Endothelial cell of umbilical vein (primary cell): ENCODE measurements around the gene B4GALNT4.

Experiments used
- FOS ChIP-seq: IDR thresholded peaks from 2 replicates; pipeline ENCODE4 v1.6.1; 2011; ENCODE audit warnings: mild to moderate bottlenecking, low read length, moderate library complexity, borderline replicate concordance; ENCODE audit not compliant: insufficient read depth
- POLR2A ChIP-seq: IDR thresholded peaks from 2 replicates; pipeline ENCODE4 v1.6.1; 2012; ENCODE audit warnings: low read depth, mild to moderate bottlenecking, control low read depth, low read length
- POLR2AphosphoS5 ChIP-seq: IDR thresholded peaks from 2 replicates; pipeline ENCODE4 v1.6.1; 2012; ENCODE audit warnings: low read depth, mild to moderate bottlenecking, control low read depth, low read length, moderate library complexity; ENCODE audit not compliant: insufficient read depth
- TF ChIP-seq, protein P1 (sequence below), 2 donors: IDR thresholded peaks; 1 replicate in 1 of 2; 2 replicates in 1 of 2; pipeline ENCODE4 v1.5.1; 2011; ENCODE audit warnings: low read length in 2 of 2, mild to moderate bottlenecking in 2 of 2, moderate library complexity in 2 of 2, control low read depth in 1 of 2, inconsistent platforms in 1 of 2, low read depth in 1 of 2; ENCODE audit not compliant: insufficient read depth in 1 of 2; ENCODE audit errors: extremely low read depth in 1 of 2

DNA sequence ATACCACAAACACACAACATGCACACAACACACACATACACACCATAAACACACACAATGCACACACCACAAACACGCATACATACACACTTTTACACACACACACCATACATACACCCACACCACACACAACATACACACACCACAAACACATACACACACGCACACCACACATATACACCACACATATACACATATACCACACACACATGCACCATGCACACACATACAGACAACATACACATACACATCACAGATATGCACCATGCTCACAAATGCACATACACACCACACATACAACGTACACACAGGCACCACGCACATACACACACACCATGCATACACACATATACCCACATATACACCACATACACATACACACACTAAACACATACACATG, 11.7 kb upstream of the B4GALNT4 start:
- TF ChIP-seq POLR2A (no peak), POLR2AphosphoS5 (no peak), FOS (no peak)
- TF ChIP-seq, protein P1, sequence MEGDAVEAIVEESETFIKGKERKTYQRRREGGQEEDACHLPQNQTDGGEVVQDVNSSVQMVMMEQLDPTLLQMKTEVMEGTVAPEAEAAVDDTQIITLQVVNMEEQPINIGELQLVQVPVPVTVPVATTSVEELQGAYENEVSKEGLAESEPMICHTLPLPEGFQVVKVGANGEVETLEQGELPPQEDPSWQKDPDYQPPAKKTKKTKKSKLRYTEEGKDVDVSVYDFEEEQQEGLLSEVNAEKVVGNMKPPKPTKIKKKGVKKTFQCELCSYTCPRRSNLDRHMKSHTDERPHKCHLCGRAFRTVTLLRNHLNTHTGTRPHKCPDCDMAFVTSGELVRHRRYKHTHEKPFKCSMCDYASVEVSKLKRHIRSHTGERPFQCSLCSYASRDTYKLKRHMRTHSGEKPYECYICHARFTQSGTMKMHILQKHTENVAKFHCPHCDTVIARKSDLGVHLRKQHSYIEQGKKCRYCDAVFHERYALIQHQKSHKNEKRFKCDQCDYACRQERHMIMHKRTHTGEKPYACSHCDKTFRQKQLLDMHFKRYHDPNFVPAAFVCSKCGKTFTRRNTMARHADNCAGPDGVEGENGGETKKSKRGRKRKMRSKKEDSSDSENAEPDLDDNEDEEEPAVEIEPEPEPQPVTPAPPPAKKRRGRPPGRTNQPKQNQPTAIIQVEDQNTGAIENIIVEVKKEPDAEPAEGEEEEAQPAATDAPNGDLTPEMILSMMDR (IDR thresholded peaks at IDR 0.05; ENCODE audit: extremely low read depth in 1 of 2, insufficient read depth in 1 of 2, low read depth in 1 of 2, low read length in 2 of 2) = no peak
